OCI-LY7 (cell line): Measurements from ENCODE around the gene TEKTIP1. TPM values are rescaled to one million over a fixed set of nuclear protein-coding genes. Genes with fewer than 3 reads are reported as not detected.

Source experiments
- BruUV-seq: library from RNA; stranded (reverse); fragments of 400-500 nt; replicated peaks from 2 replicates; lab custom pipeline; 2021; lab: Mats Ljungman, UMichigan
- CTCF ChIA-PET: fragments of 300-600 bp; sonication (Branson Sonifier 250); formaldehyde crosslinking; loops from one replicate; lab custom pipeline; 2022; ENCODE audit warnings: antibody characterized with exemption; ENCODE audit not compliant: unreplicated experiment; lab: Charles Lee
- POLR2A ChIA-PET: fragments of 300-600 bp; sonication (Branson Sonifier 250); formaldehyde crosslinking; loops from one replicate; lab custom pipeline; 2022; ENCODE audit warnings: antibody characterized with exemption; lab: Charles Lee
- DNase-seq: peaks from one replicate; pipeline ENCODE4 v3.0.0-alpha.2; 2015; ENCODE audit warnings: low spot score
- H2AFZ ChIP-seq: fragments of 200-600 bp; sonication (generic), shearing (Covaris generic); 2 replicates; pipeline ENCODE4 v1.6.1; 2014; ENCODE audit warnings: mild to moderate bottlenecking, antibody characterized with exemption, low read length, moderate library complexity
- H3K27ac ChIP-seq: fragments of 200-600 bp; sonication (generic); 2 replicates; pipeline ENCODE4 v1.5.1; 2014; ENCODE audit warnings: mixed run types, low read depth, mild to moderate bottlenecking, moderate library complexity, low read length, inconsistent platforms; ENCODE audit not compliant: poor library complexity, severe bottlenecking
- H3K36me3 ChIP-seq: fragments of 200-600 bp; sonication (generic); 2 replicates; pipeline ENCODE4 v1.6.1; 2014; ENCODE audit warnings: mild to moderate bottlenecking, antibody characterized with exemption, low read length, moderate library complexity, mixed read lengths; ENCODE audit not compliant: insufficient read depth
- H3K4me1 ChIP-seq: fragments of 200-600 bp; sonication (generic); 2 replicates; pipeline ENCODE4 v1.5.1; 2014; ENCODE audit warnings: mild to moderate bottlenecking, low read length; ENCODE audit not compliant: insufficient read depth, poor library complexity, severe bottlenecking
- H3K4me2 ChIP-seq: fragments of 200-600 bp; sonication (generic); 2 replicates; pipeline ENCODE4 v1.6.1; 2014; ENCODE audit warnings: mild to moderate bottlenecking, low read length
- H3K4me3 ChIP-seq: fragments of 200-600 bp; sonication (generic); 2 replicates; pipeline ENCODE4 v1.5.1; 2014; ENCODE audit warnings: mild to moderate bottlenecking, low read depth, low read length; ENCODE audit not compliant: poor library complexity, severe bottlenecking
- H3K79me2 ChIP-seq: fragments of 200-600 bp; sonication (generic); 2 replicates; pipeline ENCODE4 v1.6.1; 2016; ENCODE audit warnings: low read depth, mild to moderate bottlenecking, low read length, moderate library complexity, mixed read lengths; ENCODE audit not compliant: insufficient read depth
- H3K9me2 ChIP-seq: fragments of 200-600 bp; sonication (generic); 2 replicates; pipeline ENCODE4 v1.6.1; 2016; ENCODE audit warnings: mild to moderate bottlenecking, low read length, mixed read lengths; ENCODE audit not compliant: insufficient read depth
- H3K9me3 ChIP-seq: fragments of 200-600 bp; sonication (generic); 2 replicates; pipeline ENCODE4 v1.6.1; 2014; ENCODE audit warnings: mild to moderate bottlenecking, mixed run types, low read length, mixed read lengths
- H4K20me1 ChIP-seq: fragments of 200-600 bp; sonication (generic); 2 replicates; pipeline ENCODE4 v1.6.1; 2014; ENCODE audit warnings: mild to moderate bottlenecking, antibody characterized with exemption, low read length, moderate library complexity, mixed read lengths; ENCODE audit not compliant: insufficient read depth
- EZH2phosphoT487 ChIP-seq: fragments of 200-600 bp; sonication (generic); IDR thresholded peaks from 2 replicates; pipeline ENCODE4 v1.6.1; 2018; ENCODE audit warnings: low read depth, borderline replicate concordance, mild to moderate bottlenecking, mixed run types, antibody characterized with exemption, low read length, moderate library complexity, mixed read lengths
- intact Hi-C: fragments of 100-400 bp; cut with micrococcal nuclease; formaldehyde crosslinking; loops from one replicate; pipeline ENCODE4 v1.10.0; 2022; ENCODE audit not compliant: unreplicated experiment
- total RNA-seq, 2 experiments: library from RNA; depleted of rRNA in 1 of 2; stranded (reverse); fragments of >200 nt in 1 of 2; shearing (Covaris generic) in 1 of 2; gene quantifications; 2 replicates each; pipeline ENCODE4 v1.2.3, GENCODE V29; 2014 to 2022
- TF ChIP-seq, protein P1 (sequence below): fragments of 200-600 bp; sonication (generic); conservative IDR thresholded peaks from 2 replicates; pipeline ENCODE4 v1.5.1; 2014; ENCODE audit warnings: mild to moderate bottlenecking, antibody characterized with exemption, low read length, moderate library complexity, mixed read lengths

The TEKTIP1 gene
- total RNA-seq, 2 experiments from 2014 or later: 0.44 to 7.0 TPM

DNA sequence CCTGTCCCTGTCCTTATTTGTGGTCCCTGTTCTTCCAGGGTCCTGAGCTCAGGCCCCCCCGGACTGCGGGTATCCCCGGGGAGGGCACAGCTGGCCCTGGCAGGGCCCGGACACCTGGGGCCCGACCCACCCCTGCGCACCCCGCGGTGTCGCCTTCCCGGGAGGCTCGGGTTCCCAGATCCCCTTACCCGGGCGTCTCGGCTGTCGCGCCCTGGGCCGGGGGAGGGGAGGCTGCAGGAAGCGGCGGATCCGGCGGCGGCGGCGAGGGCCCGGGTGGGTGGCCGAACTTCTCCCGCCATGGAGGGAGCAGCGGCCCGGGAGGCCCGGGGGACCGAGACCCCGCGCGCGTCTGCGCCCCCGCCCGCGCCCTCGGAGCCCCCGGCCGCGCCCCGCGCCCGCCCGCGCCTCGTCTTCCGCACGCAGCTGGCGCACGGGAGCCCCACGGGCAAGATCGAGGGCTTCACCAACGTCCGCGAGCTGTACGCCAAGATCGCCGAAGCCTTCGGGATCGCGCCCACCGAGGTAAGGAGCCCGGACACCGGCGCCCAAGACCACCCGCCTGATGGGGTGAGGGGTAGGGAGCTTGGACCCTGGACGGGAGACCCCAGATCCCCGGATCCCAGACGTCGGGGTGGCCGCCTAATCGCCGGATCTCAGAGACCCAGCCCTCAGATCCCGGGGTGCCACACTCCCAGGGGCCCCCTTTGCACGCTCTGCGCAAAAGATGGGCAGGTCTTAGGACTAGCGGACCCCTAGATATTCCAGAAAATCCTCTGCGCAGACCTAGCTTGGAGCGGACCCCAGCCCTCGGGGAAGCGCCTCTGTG, 46.5 kb downstream of the TEKTIP1 start, which contains the start of gene GIPC3:
GIPC3 (plus strand) TSS at position 178 of the 826 bp plus-strand sequence; CDS start at position 298, 120 bp downstream.
- Histone ChIP-seq H3K4me2 (no peak within 1 kb of the TSS), H3K4me3 (no peak within 1 kb of the TSS), H4K20me1 (no peaks in the 10 kb centered on the region), H3K36me3 (no peaks in the 10 kb centered on the region), H3K9me2 (no peaks in the 10 kb centered on the region), H3K79me2 (no peaks in the 10 kb centered on the region), H3K4me1 (no peaks in the 10 kb centered on the region), H3K27ac (no peak within 1 kb of the TSS), H2AFZ (no peak within 1 kb of the TSS), H3K9me3 (no peaks in the 10 kb centered on the region)
- intact Hi-C loops: no loop called here
- no peak for DNase-seq
- no TSS peak for BruUV-seq
- TF ChIP-seq EZH2phosphoT487: no peak
- TF ChIP-seq, protein P1, sequence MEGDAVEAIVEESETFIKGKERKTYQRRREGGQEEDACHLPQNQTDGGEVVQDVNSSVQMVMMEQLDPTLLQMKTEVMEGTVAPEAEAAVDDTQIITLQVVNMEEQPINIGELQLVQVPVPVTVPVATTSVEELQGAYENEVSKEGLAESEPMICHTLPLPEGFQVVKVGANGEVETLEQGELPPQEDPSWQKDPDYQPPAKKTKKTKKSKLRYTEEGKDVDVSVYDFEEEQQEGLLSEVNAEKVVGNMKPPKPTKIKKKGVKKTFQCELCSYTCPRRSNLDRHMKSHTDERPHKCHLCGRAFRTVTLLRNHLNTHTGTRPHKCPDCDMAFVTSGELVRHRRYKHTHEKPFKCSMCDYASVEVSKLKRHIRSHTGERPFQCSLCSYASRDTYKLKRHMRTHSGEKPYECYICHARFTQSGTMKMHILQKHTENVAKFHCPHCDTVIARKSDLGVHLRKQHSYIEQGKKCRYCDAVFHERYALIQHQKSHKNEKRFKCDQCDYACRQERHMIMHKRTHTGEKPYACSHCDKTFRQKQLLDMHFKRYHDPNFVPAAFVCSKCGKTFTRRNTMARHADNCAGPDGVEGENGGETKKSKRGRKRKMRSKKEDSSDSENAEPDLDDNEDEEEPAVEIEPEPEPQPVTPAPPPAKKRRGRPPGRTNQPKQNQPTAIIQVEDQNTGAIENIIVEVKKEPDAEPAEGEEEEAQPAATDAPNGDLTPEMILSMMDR: no peak
- ChIA-PET POLR2A (no interaction called here), CTCF (no interaction called here)

GRCh38 chr19:3586127-3586626, 47.2 kb downstream of the TEKTIP1 start:
- no peaks in the 10 kb centered on the region for H3K9me3 ChIP-seq
- peak; percentile 30 for DNase-seq
- H3K4me1 ChIP-seq: no peaks in the 10 kb centered on the region
- intact Hi-C loops: no loop called here
- H4K20me1 ChIP-seq: no peaks in the 10 kb centered on the region
- no TSS peak for BruUV-seq
- H3K9me2 ChIP-seq: no peaks in the 10 kb centered on the region
- H3K4me3 ChIP-seq: no peak overlapping the region
- TF ChIP-seq, protein P1: peak; percentile 80
- TF ChIP-seq EZH2phosphoT487: no peak
- H3K27ac ChIP-seq: no peak overlapping the region
- no peaks in the 10 kb centered on the region for H3K36me3 ChIP-seq
- no peaks in the 10 kb centered on the region for H3K79me2 ChIP-seq
- no peak overlapping the region for H3K4me2 ChIP-seq
- no peak overlapping the region for H2AFZ ChIP-seq
- POLR2A ChIA-PET: no interaction called here
- CTCF ChIA-PET: interaction anchor here (0.6 kb wide), 1 partner anchor 32 kb away, joined by 4 read pairs; no protein-coding TSS in a partner anchor
